Lung (tissue), 12 donors: ENCODE measurements around the gene LPXN. TPM values are rescaled to one million over a fixed set of nuclear protein-coding genes. Genes with fewer than 3 reads are reported as not detected.

Experiments
- ATAC-seq: fragments of 200-7000 bp; cut with Tn5 transposase; one replicate; pipeline ENCODE4 v1.9.1; 2020; ENCODE audit warnings: moderate number of reproducible peaks; ENCODE audit not compliant: insufficient read depth, low FRiP score
- DNase-seq, 3 donors: peaks; one replicate each; pipeline ENCODE4 v3.0.0-alpha.2; 2013 to 2017
- H3K27ac ChIP-seq, 2 donors: one replicate each; pipeline ENCODE4 v1.5.1; 2013; ENCODE audit warnings: mild to moderate bottlenecking in 2 of 2, moderate library complexity in 2 of 2, control low read depth in 1 of 2, inconsistent platforms in 1 of 2, low read depth in 1 of 2, low read length in 1 of 2
- H3K27me3 ChIP-seq, 3 donors: one replicate each; pipeline ENCODE4 v1.5.1; 2013; ENCODE audit warnings: low read length in 2 of 3; ENCODE audit not compliant: control insufficient read depth in 3 of 3, insufficient read depth in 3 of 3
- H3K36me3 ChIP-seq, 4 donors: one replicate each; pipeline ENCODE4 v1.5.1; 2013; ENCODE audit warnings: low read length in 4 of 4, mild to moderate bottlenecking in 1 of 4, moderate library complexity in 1 of 4; ENCODE audit not compliant: control insufficient read depth in 4 of 4, insufficient read depth in 4 of 4
- H3K4me1 ChIP-seq, 5 donors: one replicate each; pipeline ENCODE4 v1.5.1; 2013; ENCODE audit warnings: low read length in 5 of 5, mild to moderate bottlenecking in 2 of 5, moderate library complexity in 1 of 5; ENCODE audit not compliant: control insufficient read depth in 5 of 5, insufficient read depth in 5 of 5
- H3K4me3 ChIP-seq: one replicate; pipeline ENCODE4 v1.5.1; 2013; ENCODE audit warnings: mild to moderate bottlenecking, control low read depth, moderate library complexity
- H3K9ac ChIP-seq, 2 donors: one replicate each; pipeline ENCODE4 v1.5.1; 2013; ENCODE audit warnings: low read length in 2 of 2, control low read depth in 1 of 2; ENCODE audit not compliant: insufficient read depth in 1 of 2
- H3K9me3 ChIP-seq, 4 donors: one replicate each; pipeline ENCODE4 v1.5.1; 2013; ENCODE audit warnings: low read length in 3 of 4, mild to moderate bottlenecking in 1 of 4, moderate library complexity in 1 of 4; ENCODE audit not compliant: control insufficient read depth in 4 of 4, insufficient read depth in 3 of 4
- CTCF ChIP-seq: IDR thresholded peaks from 2 replicates; pipeline ENCODE4 v1.5.1; 2012; ENCODE audit warnings: mild to moderate bottlenecking; ENCODE audit errors: control extremely low read depth, extremely low read depth
- WGBS, 2 donors: extraction: QIAGEN DNeasy Blood & Tissue Kit; methylation state at CpG; one replicate each; pipeline ENCODE4 v1.1.7; 2013; 5-methylcytosine and 5-hydroxymethylcytosine counted together
- polyA plus RNA-seq, 2 donors: library from polyadenylated mRNA; stranded (reverse); fragments of 200-250 nt; gene quantifications; one replicate each; pipeline ENCODE4 v1.2.1, GENCODE V29; 2013
- total RNA-seq, 2 donors: library from RNA; depleted of rRNA in 1 of 2; stranded (reverse); fragments of >200 nt in 1 of 2; gene quantifications; one replicate each; pipeline ENCODE4 v1.2.1, GENCODE V29; 2014 to 2021
- donor health status: control.
- donor health status: control.
- donor health status: Bipolar disorder and iron deficiency.
- donor health status: healthy.
- donor health status: DM: yes; HTN: yes; CAD: no.

LPXN gene
- total and polyA plus RNA-seq, 4 donors, result 9.3 to 35.0 (median 25.9) TPM

GRCh38 chr11:58615559-58615958, 39.9 kb upstream of the LPXN start:
- no peak for ATAC-seq
- Histone ChIP-seq H3K4me3 (no peak overlapping the region), H3K27ac (no peak overlapping the region), H3K27me3 (no peaks in the 10 kb centered on the region), H3K36me3 (peaks cover 11 to 66% (median 52%) of the 10 kb centered on the region in 4 donors), H3K9ac (no peak overlapping the region), H3K4me1 (peaks cover 0 to 14% (median 0%) of the 10 kb centered on the region in 5 donors), H3K9me3 (no peaks in the 10 kb centered on the region)
- no peak for DNase-seq
- no peak for TF ChIP-seq CTCF
- WGBS, 2 donors, result 89 to 97% methylated on average over 1 of the region's 1 CpG

DNA sequence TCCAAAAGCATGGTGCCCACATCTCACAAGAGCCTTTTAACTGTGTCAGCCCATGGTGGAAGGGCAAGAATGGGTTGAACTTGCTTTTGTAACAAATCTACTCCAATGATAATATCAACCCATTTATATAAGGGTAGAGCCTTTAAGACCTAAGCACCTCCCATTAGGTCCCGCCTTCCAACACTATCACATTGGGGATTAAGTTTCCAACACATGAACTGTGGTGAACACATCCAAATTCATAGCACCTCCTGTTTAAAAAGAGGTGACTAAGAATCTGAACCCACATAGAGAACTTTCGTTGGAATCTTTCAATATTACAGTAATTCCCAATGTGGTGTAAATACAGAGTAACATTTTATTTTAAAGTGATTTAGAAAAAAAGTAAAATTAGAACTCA, 37.6 kb upstream of the LPXN start:
- DNase-seq (no peak), ATAC-seq (no peak)
- WGBS, 2 donors, result 95% methylated on average over 2 of the region's 2 CpGs
- no peaks in the 10 kb centered on the region for H3K9me3 ChIP-seq
- no peak overlapping the region for H3K9ac ChIP-seq
- TF ChIP-seq CTCF, result no peak
- H3K27me3 ChIP-seq, result no peaks in the 10 kb centered on the region
- peaks cover 0 to 11% (median 0%) of the 10 kb centered on the region in 5 donors for H3K4me1 ChIP-seq
- H3K36me3 ChIP-seq, result peaks cover 11 to 62% (median 45%) of the 10 kb centered on the region in 4 donors
- H3K27ac ChIP-seq, result no peak overlapping the region
- H3K4me3 ChIP-seq, result no peak overlapping the region

GRCh38 chr11:58609723-58610122, 34.1 kb upstream of the LPXN start:
- 48 to 83% methylated on average over 8 of the region's 8 CpGs for WGBS, 2 donors
- no peaks in the 10 kb centered on the region for H3K9me3 ChIP-seq
- H3K4me3 ChIP-seq, result no peak overlapping the region
- ATAC-seq (no peak), DNase-seq (no peak)
- H3K4me1 ChIP-seq, result no peaks in the 10 kb centered on the region
- no peak overlapping the region for H3K9ac ChIP-seq
- peaks cover 2 to 35% (median 33%) of the 10 kb centered on the region in 4 donors for H3K36me3 ChIP-seq
- no peaks in the 10 kb centered on the region for H3K27me3 ChIP-seq
- H3K27ac ChIP-seq, result no peak overlapping the region
- TF ChIP-seq CTCF, result no peak

DNA sequence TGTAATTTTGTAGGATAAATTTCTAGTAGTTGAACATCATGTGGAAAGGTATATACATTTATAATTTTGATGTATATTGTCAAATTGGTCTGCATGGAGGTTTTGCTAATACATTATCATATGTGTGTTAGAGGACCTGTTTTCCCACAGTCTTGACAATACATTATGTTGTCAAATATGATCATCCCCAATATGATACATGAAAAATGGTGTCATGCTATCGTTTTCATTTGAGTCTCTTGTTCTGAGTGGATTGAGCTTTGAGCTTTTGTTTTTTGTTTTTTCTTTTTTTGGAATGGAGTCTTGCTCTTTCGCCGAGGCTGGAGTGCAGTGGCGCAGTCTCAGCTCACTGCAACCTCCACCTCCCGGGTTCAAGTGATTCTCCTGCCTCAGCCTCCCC, 32.7 kb upstream of the LPXN start:
- Histone ChIP-seq H3K4me3 (no peak overlapping the region), H3K36me3 (peaks cover 2 to 27% (median 21%) of the 10 kb centered on the region in 4 donors), H3K4me1 (peaks cover 0 to 2% (median 0%) of the 10 kb centered on the region in 5 donors), H3K9me3 (no peaks in the 10 kb centered on the region), H3K27ac (no peak overlapping the region), H3K9ac (no peak overlapping the region), H3K27me3 (no peaks in the 10 kb centered on the region)
- DNase-seq, result no peak
- WGBS, 2 donors, result 96 to 99% methylated on average over 5 of the region's 5 CpGs
- no peak for TF ChIP-seq CTCF
- ATAC-seq, result no peak
